ENCODE measurements around the gene LY6G5B. TPM values are rescaled to one million over a fixed set of nuclear protein-coding genes. Genes with fewer than 3 reads are reported as not detected.

LY6G5B gene
- total and polyA plus RNA-seq, 2 donors (not counting 1 experiment from before 2014, with no cell fraction given): 28.4 to 44.2 TPM

GRCh38 chr6:31654574-31655348 is 15.0 kb upstream of the LY6G5B start:
- Histone ChIP-seq H3K4me3 (ENCODE audit: control extremely low read depth in 1 of 5, extremely low read depth in 1 of 5, insufficient read depth in 1 of 5, low read depth in 2 of 5, low read length in 4 of 5) (no peak overlapping the region), H3K36me3 (replicated peaks in 1 of 2; ENCODE audit: control extremely low read depth in 1 of 2, control insufficient read depth in 1 of 2, extremely low read depth in 1 of 2, insufficient read depth in 2 of 2, low read length in 1 of 2) (peaks cover 0 to 27% of the 10 kb centered on the region in 2 experiments), H3K9ac (ENCODE audit: low read length) (no peak overlapping the region), H3K9me3 (ENCODE audit: control extremely low read depth in 1 of 3, control insufficient read depth in 2 of 3, insufficient read depth in 1 of 3, low read length in 2 of 3) (no peaks in the 10 kb centered on the region), H3K4me1 (ENCODE audit: control insufficient read depth in 2 of 2, insufficient read depth in 2 of 2, low read length in 2 of 2) (peaks cover 39 to 45% of the 10 kb centered on the region in 2 donors), H3K27me3 (replicated peaks in 1 of 4; ENCODE audit: control extremely low read depth in 1 of 4, control insufficient read depth in 3 of 4, insufficient read depth in 4 of 4, low read length in 3 of 4) (no peaks in the 10 kb centered on the region), H2AFZ (ENCODE audit: insufficient read depth, low read depth, low read length, poor library complexity, severe bottlenecking) (no peak overlapping the region), H3K79me2 (ENCODE audit: control insufficient read depth, insufficient read depth, low read length) (peaks cover 88% of the 10 kb centered on the region), H3K4me2 (replicated peaks; ENCODE audit: low read depth, low read length, poor library complexity, severe bottlenecking) (no peak overlapping the region), H3K27ac (ENCODE audit: low read length in 2 of 2) (no peak overlapping the region), H4K20me1 (ENCODE audit: control insufficient read depth, insufficient read depth, low read length, poor library complexity, severe bottlenecking) (peaks cover 23% of the 10 kb centered on the region)
- Mint-ChIP-seq H3K27ac (no peak overlapping the region), H3K4me3 (no peak overlapping the region), H3K9me3 (ENCODE audit: insufficient read depth) (no peaks in the 10 kb centered on the region), H3K4me1 (peaks cover 60% of the 10 kb centered on the region), H3K27me3 (no peaks in the 10 kb centered on the region)
- intact Hi-C loops (cut with micrococcal nuclease): loop anchor here (5.0 to 10.0 kb wide), 2 partner anchors 543 to 1440 kb away; partner anchors contain the start of gene TRIM26
- 93% methylated on average over 3 of the region's 8 CpGs for WGBS (ENCODE audit: insufficient coverage)
- ChIA-PET CTCF (interaction anchor here (1.3 to 1.9 kb wide), 3 partner anchors 57 to 175 kb away, joined by 3 to 4 read pairs (median 4); no protein-coding TSS in a partner anchor), POLR2A (interaction anchor here (0.6 to 1.3 kb wide), 2 partner anchors 10 to 31 kb away, joined by 3 to 6 read pairs; partner anchors contain the start of gene GPANK1)
- TF ChIP-seq CTCF (IDR thresholded peaks at IDR 0.05): no peak
- no peak for TF ChIP-seq EZH2 (IDR thresholded peaks at IDR 0.05; ENCODE audit: borderline replicate concordance, insufficient read depth, low read depth, low read length, poor library complexity, severe bottlenecking)
- DNase-seq: no peak
- ATAC-seq (ENCODE audit: low read depth): no peak
